GM18507 (cell line): ENCODE data around the gene MRS2.
A peak's percentile ranks its signal among the peaks of the same experiment; 100 is the strongest.
"Not testable (repeated sequence)": the region's sequence is repeated elsewhere in the genome, so short reads cannot be mapped to it uniquely, and the experiment has no call there.

ENCODE experiments used
- DNase-seq: peaks from one replicate; pipeline ENCODE4 v3.0.0; 2011; ENCODE audit warnings: low read depth; ENCODE audit not compliant: insufficient read length; ENCODE audit errors: extremely low spot score
- FAIRE-seq: peaks from 2 replicates; lab custom pipeline; 2011; peaks lifted over from hg19 to GRCh38; lab: Jason Lieb, UNC

Gene MRS2

DNA sequence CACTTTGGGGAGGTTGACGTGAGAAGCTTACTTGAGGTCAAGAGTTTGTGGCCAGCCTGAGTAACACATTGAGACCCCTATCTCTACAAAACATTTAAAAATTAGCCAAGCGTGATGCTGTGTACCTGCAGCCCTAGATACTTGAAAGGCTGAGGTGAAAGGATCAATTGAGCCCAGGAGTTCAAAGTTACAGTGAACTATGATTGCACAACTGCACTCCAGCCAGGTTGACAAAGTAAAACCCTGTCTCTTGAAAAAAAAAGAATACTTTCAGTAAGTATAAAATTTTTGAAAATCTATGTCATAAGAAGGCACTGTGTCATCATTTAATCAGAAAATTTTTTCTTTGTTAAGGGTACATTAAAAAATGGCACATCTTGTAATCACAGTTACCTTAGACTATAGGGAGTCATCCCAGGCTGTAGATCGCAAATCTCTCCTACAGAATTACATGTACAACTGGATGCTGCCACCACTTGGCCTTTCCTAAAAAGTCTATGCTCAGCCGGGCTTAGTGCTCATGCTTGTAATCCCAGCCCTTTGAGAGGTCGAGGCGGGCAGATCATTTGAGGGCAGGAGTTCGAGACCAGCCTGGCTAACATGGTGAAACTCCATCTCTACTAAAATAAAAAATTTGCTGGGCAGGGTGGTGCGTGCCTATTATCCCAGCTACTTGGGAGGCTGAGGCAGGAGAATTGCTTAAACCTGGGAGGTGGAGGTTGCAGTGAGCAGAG, 17.0 kb upstream of the MRS2 start:
- DNase-seq (no peak), FAIRE-seq (peak; percentile 69)

DNA sequence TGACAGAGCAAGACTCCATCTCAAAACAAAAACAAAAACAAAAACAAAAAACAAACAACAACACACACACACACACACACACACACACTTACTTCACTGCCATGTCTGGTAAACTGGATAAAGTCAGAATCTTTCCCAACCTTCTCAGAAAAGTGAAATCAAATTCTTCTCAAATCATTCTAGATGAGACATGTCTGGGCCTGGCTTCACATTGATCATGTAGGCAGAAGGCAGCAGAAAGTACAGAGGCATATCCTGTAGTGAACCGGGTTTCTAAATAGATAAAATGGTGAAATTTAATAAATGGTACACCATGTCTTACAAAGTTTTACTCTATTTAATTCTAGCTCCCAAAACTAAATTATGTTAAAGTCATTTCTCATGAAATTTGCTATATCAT, 14.9 kb upstream of the MRS2 start:
- DNase-seq (no peak), FAIRE-seq (no peak)

- no peak for DNase-seq
- FAIRE-seq, result no peak
These were observed 11.5 kb upstream of the MRS2 start for GRCh38 chr6:24391208-24391607.

GRCh38 chr6:24391756-24392405, 10.9 kb upstream of the MRS2 start:
- DNase-seq (no peak), FAIRE-seq (peak; percentile 71)

GRCh38 chr6:24394061-24394779, 8.5 kb upstream of the MRS2 start:
- FAIRE-seq, result no peak

DNA sequence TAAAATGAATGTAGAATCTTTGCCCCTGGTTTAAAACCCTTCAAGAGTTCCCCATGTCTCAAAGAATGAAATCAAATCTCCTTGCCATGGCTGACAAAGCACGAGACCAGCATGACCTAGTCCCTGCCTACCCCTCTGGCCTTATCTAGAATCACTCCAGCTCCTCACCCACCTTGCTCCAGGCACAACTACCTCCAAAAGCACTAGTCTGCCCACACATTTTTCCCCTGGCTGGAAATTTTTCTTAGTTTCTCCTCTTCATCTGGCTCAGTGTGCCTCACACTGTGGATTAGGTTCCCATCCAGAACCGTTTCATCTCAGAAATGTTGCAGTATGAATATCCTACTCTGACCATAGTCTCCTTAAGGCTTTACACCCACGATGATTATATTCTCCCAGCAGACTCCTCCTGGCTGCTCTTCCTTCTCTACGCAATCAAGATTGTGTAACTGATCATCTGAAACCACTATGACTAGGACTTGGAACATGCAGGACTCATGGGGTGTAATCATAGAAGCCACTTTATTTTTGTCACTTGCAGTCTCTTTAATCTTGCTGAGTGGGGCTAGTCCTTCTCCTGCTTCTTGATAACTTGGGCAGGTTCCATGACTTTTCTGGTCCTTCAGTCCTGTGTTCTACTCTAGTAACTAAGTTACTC, 7.8 kb upstream of the MRS2 start:
- DNase-seq (no peak), FAIRE-seq (no peak)

More at GRCh38 chr6:24394061-24394779, 8.5 kb upstream of the MRS2 start:
- DNase-seq, result no peak

DNA sequence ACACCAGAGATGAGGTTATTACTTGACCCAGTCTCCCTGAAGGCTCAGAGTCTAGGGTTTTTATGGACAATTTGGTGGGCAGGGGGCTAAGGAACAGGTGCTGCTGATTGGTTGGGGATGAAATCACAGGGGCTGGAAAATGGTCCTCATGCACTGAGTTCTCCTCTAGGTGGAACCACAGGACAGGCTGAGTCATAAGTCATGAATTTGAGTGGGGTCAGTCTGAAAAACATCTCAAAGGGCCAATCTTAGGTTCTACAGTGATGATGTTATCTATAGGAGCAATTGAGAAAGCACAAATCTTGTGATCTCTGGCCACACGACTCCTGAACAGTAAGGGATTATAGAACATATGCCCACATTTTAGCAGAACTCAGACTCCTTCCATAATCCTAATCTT, 5.9 kb upstream of the MRS2 start:
- DNase-seq (no peak), FAIRE-seq (no peak)

DNA sequence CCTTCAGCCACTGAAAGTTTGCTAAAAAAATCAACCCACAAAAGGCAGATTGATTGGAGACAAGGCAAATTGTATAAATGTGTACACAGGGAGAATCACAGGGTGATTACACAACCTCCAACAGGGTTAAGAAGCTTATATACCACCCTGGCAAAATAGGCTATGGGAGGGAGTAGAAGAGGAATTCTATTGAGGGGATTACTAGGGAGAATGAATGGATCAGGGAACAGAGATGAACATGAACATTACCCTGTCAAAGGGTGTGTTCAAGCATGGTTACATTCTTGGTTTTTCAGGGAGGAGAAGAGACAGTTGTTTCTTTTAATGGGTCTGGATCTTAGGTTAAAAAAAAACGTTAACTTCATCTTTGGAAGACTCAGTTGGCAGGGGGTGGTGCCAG, 5.1 kb upstream of the MRS2 start:
- no peak for FAIRE-seq
- DNase-seq, result no peak

DNA sequence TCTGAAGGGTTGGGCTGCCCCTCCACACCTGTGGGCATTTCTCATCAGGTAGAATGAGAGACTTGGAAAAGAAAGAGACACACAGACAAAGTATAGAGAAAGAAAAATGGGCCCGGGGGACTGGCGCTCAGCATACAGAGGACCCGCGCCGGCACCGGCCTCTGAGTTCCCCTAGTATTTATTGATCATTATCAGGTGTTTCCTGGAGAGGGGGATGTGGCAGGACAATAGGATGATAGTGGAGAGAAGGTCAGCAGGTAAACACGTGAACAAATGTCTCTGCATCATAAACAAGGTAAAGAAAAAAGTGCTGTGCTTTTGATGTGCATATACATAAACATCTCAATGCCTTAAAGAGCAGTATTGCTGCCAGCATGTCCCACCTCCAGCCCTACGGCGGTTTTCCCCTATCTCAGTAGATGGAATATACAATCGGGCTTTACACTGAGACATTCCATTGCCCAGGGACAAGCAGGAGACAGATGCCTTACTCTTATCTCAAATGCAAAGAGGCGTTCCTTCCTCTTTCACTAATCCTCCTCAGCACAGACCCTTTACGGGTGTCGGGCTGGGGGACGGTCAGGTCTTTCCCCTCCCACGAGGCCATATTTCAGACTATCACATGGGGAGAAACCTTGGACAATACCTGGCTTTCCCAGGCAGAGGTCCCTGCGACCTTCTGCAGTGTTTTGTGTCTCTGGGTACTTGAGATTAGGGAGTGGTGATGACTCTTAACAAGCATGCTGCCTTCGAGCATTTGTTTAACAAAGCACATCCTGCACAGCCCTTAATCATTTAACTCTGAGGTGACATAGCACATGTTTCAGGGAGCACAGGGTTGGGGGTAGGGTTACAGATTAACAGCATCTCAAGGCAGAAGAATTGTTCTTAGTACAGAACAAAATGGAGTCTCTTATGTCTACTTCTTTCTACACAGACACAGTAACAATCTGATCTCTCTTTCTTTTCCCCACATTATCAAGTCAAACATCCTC, 2.4 kb upstream of the MRS2 start:
- DNase-seq, result not testable (repeated sequence)
- FAIRE-seq, result peak; percentile 75

- FAIRE-seq (no peak), DNase-seq (no peak)
These were observed 1.3 kb upstream of the MRS2 start for GRCh38 chr6:24401458-24401857.

- no peak for DNase-seq
- no peak for FAIRE-seq
These were observed 727 bp downstream of the MRS2 start for GRCh38 chr6:24403501-24403824.

DNA sequence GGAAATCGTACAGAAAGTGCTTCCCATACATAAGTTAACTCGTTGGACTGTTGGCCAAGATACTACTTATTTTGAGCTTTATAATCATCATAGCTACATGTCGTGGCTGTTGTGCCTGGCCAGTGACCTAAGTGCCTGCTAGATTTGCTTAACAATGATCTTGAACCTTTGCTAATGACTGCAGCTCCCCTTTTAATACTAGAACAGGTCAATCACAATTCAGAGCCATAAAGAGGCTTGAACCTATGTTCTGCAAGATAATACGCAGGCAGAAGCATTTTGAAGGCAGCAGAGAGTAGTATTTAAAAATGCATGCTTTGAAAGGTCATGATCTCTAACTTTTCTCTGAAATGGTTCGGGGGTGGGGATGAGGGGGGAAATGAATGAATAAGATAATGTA, 2.5 kb downstream of the MRS2 start:
- FAIRE-seq (no peak), DNase-seq (no peak)

- peak; percentile 26 for FAIRE-seq
- DNase-seq, result no peak
These were observed 6.1 kb downstream of the MRS2 start for GRCh38 chr6:24408719-24409410.

DNA sequence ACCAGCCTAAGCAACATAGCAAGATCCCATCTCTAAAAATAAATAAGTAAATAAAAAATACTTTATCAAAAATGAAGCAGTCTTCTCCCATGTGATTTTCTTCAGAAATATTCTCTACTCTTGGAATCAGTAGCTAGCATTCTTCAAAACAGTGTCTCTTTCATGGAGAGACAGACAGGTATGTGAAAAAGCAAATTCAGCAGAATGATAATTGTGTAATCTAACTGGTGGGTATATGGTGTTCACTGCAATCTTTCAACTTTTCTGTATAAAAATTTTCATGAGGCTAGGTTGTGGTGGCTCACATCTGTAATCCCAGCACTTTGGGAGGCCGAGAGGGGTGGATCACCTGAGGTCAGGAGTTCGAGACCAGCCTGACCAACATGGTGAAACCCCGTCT, 7.9 kb downstream of the MRS2 start:
- FAIRE-seq (no peak), DNase-seq (no peak)

DNA sequence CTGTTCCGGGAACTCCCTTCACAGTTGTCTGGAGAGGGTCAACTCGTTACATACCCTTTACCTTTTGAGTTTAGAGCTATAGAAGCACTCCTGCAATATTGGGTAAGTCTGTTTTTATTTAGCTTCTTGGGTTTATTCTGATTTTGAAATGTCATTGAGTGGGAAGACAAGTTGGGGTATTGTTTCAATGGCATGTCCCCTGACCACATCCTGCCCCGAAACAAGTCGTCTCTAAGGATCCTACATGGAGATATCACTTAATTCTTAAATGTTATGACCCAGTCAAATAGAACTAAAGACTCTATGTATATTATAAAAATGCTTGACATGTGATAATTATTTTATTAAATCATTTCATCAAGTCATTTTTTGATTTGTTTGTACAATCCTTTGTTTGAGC, 9.6 kb downstream of the MRS2 start:
- FAIRE-seq (no peak), DNase-seq (no peak)

DNA sequence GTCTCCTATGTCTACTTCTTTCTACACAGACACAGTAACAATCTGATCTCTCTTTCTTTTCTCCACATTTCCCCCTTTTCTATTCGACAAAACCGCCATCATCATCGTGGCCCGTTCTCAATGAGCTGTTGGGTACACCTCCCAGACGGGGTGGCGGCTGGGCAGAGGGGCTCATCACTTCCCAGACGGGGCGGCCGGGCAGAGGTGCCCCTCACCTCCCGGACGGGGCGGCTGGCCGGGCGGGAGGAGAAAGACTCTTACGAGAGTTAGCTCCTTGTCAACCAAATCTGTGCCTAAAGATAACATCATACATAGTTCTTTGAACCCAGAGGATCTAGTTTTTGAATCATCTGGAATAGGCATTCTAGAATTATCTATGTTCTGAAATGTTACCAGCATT, 11.8 kb downstream of the MRS2 start:
- not testable (repeated sequence) for DNase-seq, FAIRE-seq

DNA sequence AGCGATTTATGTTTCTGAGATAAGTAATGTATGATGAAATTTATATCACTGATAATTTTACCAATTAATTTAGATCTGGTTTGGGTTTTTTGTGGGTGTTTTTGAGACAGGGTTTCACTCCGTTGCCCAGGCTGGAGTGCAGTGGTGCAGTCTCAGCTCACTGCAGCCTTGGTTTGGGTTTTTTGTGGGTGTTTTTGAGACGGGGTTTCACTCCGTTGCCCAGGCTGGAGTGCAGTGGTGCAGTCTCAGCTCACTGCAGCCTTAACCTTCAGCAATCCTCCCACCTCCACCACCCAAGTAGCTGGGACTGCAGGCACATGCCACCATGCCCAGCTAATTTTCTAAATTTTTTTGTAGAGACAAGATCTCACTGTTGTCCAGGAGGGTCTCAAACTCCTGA, 13.0 kb downstream of the MRS2 start:
- DNase-seq (no peak), FAIRE-seq (peak; percentile 39)

GRCh38 chr6:24419526-24419925, 16.8 kb downstream of the MRS2 start:
- no peak for DNase-seq
- FAIRE-seq, result no peak

GRCh38 chr6:24425091-24425490, 22.4 kb downstream of the MRS2 start:
- no peak for FAIRE-seq
- no peak for DNase-seq
